Mammary epithelial cell (primary cell): Measurements from ENCODE around the gene PARD3.

Experiments
- EZH2 ChIP-seq: IDR thresholded peaks from 2 replicates; pipeline ENCODE4 v1.6.1; 2012; ENCODE audit warnings: low read length, inconsistent platforms, borderline replicate concordance
- TF ChIP-seq, protein P1 (sequence below), 2 donors: IDR thresholded peaks in 1 of 2; conservative IDR thresholded peaks in 1 of 2; 2 replicates each; pipeline ENCODE4 v1.5.1; 2011 to 2012; ENCODE audit warnings: inconsistent platforms in 2 of 2, low read length in 2 of 2, mild to moderate bottlenecking in 2 of 2, control low read depth in 1 of 2, low read depth in 1 of 2; ENCODE audit not compliant: insufficient read depth in 1 of 2; ENCODE audit errors: extremely low read depth in 1 of 2

DNA sequence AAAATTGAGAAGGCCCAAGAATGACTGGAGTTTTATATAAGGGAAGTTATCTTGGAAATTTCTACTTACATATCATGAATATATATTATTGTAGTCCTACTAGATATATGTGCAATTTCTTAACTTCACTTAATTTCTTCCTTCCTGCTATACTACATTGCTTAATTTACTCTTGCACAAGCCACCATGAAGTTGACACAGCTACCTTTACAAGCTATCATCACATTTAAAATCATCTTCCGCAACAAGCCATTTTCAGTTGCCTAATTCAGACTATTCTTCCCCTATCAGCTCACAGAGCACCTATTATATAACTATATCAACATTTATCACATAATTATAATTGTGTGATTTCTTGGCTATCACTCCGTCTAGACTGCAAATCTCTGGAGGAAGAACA is 418.4 kb downstream of the PARD3 start:
- TF ChIP-seq, protein P1, sequence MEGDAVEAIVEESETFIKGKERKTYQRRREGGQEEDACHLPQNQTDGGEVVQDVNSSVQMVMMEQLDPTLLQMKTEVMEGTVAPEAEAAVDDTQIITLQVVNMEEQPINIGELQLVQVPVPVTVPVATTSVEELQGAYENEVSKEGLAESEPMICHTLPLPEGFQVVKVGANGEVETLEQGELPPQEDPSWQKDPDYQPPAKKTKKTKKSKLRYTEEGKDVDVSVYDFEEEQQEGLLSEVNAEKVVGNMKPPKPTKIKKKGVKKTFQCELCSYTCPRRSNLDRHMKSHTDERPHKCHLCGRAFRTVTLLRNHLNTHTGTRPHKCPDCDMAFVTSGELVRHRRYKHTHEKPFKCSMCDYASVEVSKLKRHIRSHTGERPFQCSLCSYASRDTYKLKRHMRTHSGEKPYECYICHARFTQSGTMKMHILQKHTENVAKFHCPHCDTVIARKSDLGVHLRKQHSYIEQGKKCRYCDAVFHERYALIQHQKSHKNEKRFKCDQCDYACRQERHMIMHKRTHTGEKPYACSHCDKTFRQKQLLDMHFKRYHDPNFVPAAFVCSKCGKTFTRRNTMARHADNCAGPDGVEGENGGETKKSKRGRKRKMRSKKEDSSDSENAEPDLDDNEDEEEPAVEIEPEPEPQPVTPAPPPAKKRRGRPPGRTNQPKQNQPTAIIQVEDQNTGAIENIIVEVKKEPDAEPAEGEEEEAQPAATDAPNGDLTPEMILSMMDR (conservative IDR thresholded peaks at IDR 0.05 in 1 of 2, IDR thresholded peaks at IDR 0.05 in 1 of 2; ENCODE audit: extremely low read depth in 1 of 2, insufficient read depth in 1 of 2, low read depth in 1 of 2, low read length in 2 of 2), result no peak
- no peak for TF ChIP-seq EZH2
